GM06990 (cell line): ENCODE data around the gene DENND2C.

ENCODE experiments used
- DNase-seq: peaks from one replicate; pipeline ENCODE4 v3.0.0-alpha.2; 2011; ENCODE audit not compliant: insufficient read length; ENCODE audit errors: extremely low read depth
- H3K27me3 ChIP-seq: replicated peaks from 2 replicates; pipeline ENCODE4 v1.6.0; 2011; ENCODE audit warnings: low read length; ENCODE audit not compliant: control insufficient read depth, insufficient read depth
- H3K36me3 ChIP-seq: 2 replicates; pipeline ENCODE4 v1.5.1; 2011; ENCODE audit warnings: low read length; ENCODE audit not compliant: control insufficient read depth, insufficient read depth
- H3K4me3 ChIP-seq: replicated peaks from 2 replicates; pipeline ENCODE4 v1.5.1; 2011; ENCODE audit warnings: low read depth, mild to moderate bottlenecking, control low read depth, low read length
- CTCF ChIP-seq: IDR thresholded peaks from 2 replicates; pipeline ENCODE4 v1.5.1; 2011; ENCODE audit warnings: low read length, control low read depth, mild to moderate bottlenecking, inconsistent platforms; ENCODE audit not compliant: insufficient read depth, poor library complexity, severe bottlenecking

Gene DENND2C

DNA sequence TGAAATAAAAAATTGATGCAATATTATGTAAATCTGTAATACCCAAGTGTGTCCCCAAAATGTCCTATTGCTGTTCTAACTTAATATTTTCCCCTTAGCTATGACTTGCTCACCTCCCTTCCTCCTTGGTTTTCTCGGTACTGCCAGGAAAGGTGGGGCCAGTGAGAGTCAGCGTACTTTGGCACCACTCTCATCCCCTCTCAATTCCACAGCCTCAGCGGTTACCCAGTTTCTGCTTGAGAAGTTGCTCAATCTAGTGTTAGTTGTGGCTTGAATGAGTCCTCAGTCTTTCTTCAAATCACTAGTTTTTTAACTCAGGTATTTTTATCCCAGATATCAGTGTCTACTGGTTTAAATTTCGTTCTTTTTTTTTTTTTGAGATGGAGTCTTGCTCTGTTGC lies 120.7 kb downstream of the DENND2C start:
- no peak for TF ChIP-seq CTCF
- H3K36me3 ChIP-seq: no peaks in the 10 kb centered on the region
- no peak for DNase-seq
- no peaks in the 10 kb centered on the region for H3K27me3 ChIP-seq
- H3K4me3 ChIP-seq: no peak overlapping the region

GRCh38 chr1:114547076-114547475 lies 122.8 kb downstream of the DENND2C start:
- DNase-seq: no peak
- Histone ChIP-seq H3K27me3 (no peaks in the 10 kb centered on the region), H3K4me3 (no peak overlapping the region), H3K36me3 (no peaks in the 10 kb centered on the region)
- TF ChIP-seq CTCF: no peak

GRCh38 chr1:114545796-114546195 lies 124.1 kb downstream of the DENND2C start:
- no peak for TF ChIP-seq CTCF
- no peak overlapping the region for H3K4me3 ChIP-seq

GRCh38 chr1:114545315-114545714 lies 124.5 kb downstream of the DENND2C start:
- Histone ChIP-seq H3K4me3 (no peak overlapping the region), H3K36me3 (no peaks in the 10 kb centered on the region), H3K27me3 (no peaks in the 10 kb centered on the region)
- TF ChIP-seq CTCF: no peak
- DNase-seq: no peak

More at GRCh38 chr1:114545796-114546195, 124.1 kb downstream of the DENND2C start:
- Histone ChIP-seq H3K27me3 (no peaks in the 10 kb centered on the region), H3K36me3 (no peaks in the 10 kb centered on the region)
- DNase-seq: no peak

GRCh38 chr1:114540821-114541220 lies 129.0 kb downstream of the DENND2C start:
- H3K36me3 ChIP-seq: no peaks in the 10 kb centered on the region
- no peak for TF ChIP-seq CTCF
- no peak for DNase-seq
- no peaks in the 10 kb centered on the region for H3K27me3 ChIP-seq
- no peak overlapping the region for H3K4me3 ChIP-seq

DNA sequence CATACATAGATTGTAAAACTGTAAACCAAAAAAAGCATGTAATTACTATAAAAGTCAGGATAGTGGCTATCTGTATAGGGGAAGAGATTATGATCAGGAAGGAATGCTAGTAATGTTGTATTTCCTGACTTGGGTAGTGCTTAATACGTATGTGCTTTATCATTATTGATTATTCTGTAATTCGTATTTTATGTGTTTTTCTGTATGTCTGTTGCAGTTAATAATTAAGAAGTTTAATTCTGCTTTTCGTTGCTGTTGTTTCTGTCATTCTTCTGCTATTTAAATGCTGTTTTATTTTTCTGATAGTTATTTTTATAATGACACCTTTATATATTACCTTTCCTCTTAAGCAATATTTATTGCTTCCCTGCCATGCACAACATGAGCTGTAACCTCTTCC lies 129.6 kb downstream of the DENND2C start:
- Histone ChIP-seq H3K4me3 (no peak overlapping the region), H3K27me3 (no peaks in the 10 kb centered on the region), H3K36me3 (no peaks in the 10 kb centered on the region)
- DNase-seq: no peak
- TF ChIP-seq CTCF: no peak
